GM18520 (cell line): Measurements from ENCODE around the gene TOLLIP.

ENCODE experiments used
- ATAC-seq: cut with Tn5 transposase; IDR thresholded peaks from one replicate; pipeline ENCODE4 v1.9.1; 2021; ENCODE audit not compliant: unreplicated experiment

TOLLIP gene

DNA sequence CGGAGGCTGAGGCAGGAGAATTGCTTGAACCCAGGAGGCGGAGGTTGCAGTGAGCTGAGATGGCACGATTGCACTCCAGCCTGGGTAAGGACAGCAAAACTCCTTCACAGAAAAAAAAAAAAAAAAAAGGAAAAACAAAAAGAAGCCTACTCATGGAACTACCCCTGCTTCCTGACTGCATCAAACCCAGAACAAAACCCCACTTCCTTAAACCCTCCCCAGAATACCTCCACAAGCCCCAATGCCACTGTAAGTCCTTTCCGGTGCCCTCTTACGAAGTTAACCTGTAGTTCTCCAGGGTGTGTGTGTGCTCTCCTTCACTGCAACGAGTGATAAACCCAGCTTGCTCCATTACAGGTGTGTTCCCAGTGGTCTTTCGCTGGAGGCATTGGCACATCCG is 8.6 kb upstream of the TOLLIP start:
- no peak for ATAC-seq

DNA sequence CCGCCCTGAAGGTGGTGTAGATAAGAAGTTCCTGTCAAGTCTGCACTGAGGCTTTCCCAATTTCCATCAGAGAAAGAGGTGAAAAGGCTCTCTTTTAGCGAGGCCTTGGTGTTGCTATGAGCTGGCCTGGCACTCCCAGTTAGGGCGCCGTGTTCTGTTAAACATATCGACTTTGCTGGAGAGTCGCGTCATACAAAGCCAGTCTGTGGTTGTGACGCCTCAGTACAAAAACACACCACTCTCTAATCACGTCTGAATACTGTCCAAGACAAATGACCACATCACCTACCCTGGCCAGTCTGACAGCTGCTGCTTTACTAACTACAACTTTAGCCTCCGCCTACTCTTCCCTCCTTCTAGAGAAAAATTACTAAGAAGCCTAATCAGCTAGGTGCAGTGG is 8.0 kb upstream of the TOLLIP start:
- no peak for ATAC-seq

DNA sequence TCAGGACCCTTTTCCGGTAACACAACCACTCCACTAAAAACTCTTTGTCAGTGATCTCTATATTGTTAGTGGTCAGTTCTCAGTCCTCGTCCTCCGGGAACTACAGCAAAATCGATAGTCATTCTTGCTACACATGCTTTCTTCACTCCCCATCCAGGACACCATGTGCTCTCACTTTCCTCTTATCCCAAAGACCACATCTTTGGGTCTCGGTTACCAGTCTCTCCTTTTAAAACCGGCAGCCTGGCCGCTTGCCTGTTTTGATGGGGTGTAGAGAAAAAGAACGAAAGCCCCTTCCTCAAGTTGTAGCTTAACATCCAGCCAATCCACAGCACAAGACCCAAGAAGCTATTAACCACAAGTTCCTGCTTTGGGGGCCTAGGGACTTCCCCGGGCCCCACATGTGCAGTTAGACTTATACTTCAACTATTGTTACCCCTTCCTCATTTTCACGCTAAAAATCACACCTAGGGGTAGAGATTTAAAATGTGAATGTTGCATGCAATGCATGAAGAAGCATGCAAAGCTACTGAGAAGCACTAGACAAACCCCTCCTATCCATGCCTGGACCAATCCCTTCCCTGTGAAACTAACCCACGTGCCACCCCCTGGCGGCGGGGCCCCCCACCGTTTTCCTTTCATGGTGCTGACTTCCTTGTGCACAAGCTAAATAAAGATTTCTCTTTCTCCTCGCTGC is 1.5 kb upstream of the TOLLIP start:
- ATAC-seq: no peak

DNA sequence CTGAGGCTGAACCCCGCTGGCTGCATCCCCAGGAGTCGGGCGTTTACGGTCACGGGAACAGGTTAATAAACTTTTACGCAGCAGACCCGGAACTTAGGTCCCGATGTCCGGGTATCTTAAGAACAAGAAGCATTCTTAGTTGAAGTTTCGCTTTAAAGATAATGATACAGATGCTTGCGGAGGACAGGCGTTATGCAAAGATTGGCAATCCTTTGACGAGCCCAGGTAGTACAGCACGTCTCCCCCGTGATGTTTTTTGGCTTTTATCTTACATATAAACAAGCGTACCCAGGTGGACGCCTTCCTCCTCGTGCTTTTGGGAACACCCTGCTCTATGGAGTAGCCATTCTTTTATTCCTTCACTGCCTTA is 871 bp upstream of the TOLLIP start:
- ATAC-seq: no peak

DNA sequence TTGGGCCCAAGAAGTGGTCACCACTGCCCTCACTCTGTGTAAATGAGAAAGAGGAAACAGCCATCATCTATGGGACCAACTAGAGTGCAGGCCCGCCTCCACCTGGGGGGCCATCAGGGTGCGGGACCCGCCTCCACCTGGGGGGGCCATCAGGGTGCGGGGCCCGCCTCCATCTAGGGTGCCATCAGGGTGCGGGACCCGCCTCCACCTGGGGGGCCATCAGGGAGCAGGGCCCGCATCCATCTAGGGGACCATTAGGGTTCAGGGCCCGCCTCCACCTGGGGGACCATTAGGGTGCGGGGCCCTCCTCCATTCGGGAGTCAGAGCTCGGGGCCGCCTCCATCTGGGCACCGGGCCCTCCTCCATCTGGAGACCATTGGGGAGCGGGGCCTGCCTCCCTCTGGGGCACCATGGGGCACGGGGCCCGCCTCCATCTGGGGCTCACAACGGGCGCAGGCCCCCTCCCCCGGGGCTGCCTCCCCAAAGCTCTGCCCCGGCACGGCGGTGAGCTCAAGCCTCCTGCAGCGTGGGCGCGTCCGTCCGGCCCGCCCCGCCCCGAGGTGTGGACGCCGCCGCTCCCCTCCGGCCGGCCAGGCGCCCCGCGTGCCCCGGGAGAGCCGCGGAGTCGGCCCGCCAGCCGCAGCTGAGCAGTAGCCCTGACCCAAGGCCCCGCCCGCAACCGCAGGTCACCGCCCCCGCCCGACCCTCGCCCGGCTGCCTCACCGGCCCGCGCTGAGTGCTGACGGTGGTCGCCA is 512 bp downstream of the TOLLIP start:
- ATAC-seq: peak; percentile 32

DNA sequence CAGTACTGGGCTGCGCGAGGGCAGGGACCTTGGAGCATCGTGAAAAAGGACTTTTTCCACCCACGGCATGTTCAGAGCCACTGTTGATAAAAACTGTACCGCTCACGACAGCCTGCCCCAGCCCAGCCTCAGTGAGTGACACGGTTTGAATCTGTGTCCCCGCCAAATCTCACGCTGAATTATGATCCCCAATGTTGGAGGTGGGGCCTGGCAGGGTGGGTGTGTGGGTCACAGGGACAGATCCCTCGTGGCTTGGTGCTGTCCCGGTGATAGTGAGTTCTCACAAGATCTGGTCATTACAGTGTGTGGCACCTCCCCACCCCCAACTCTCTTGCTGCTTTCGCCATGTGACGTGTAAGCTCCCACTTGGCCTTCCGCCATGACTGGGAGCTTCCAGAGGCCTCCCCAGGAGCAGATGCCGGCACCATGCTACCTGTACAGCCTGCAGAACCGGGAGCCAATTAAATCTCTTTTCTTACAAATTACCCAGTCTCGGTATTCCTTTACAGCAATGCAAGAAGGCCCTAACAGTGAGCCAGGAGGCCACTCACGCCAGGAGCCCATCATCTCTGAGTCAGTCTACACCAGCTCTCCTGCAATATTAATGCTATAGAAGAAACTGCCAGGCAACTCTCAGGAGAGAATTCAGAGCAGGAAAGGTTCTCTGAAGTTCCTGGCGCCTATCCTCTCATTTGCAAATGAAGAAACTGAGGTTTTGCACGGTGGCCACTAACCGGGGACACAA is 1.3 kb downstream of the TOLLIP start:
- ATAC-seq: no peak

DNA sequence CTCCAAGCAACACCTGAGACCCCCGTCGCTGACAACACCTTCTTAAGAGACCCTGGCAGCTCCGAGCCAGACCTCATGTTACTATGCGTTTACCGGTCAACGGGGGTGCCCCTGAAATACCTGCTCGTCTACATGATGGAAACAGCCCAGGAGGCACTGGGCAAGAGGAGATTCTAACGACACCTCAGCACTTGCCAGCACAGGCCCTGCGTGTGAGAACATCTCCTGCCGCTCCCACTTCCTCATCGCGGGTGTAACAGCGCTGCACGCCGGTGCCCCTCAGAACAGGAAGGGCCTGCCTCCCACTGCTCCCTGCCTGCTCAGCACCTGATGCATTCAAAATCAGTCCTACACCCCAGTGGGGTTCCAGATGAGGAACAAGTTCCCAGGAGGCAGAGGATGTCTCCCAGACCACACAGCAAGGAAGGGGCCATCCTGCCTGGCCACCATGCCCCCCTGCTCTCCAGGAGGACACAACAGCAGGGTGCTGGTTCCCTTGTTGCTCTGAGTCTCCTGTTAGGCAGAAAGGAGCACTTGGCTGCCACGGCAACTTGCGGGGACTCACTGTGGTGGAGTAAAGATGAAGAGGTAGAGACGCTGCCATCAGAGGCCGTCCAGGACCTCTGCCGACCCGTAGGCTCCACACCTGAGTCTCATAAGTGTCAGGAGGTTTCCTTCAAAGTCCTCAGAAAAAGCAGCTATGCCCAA is 2.1 kb downstream of the TOLLIP start:
- ATAC-seq: no peak

DNA sequence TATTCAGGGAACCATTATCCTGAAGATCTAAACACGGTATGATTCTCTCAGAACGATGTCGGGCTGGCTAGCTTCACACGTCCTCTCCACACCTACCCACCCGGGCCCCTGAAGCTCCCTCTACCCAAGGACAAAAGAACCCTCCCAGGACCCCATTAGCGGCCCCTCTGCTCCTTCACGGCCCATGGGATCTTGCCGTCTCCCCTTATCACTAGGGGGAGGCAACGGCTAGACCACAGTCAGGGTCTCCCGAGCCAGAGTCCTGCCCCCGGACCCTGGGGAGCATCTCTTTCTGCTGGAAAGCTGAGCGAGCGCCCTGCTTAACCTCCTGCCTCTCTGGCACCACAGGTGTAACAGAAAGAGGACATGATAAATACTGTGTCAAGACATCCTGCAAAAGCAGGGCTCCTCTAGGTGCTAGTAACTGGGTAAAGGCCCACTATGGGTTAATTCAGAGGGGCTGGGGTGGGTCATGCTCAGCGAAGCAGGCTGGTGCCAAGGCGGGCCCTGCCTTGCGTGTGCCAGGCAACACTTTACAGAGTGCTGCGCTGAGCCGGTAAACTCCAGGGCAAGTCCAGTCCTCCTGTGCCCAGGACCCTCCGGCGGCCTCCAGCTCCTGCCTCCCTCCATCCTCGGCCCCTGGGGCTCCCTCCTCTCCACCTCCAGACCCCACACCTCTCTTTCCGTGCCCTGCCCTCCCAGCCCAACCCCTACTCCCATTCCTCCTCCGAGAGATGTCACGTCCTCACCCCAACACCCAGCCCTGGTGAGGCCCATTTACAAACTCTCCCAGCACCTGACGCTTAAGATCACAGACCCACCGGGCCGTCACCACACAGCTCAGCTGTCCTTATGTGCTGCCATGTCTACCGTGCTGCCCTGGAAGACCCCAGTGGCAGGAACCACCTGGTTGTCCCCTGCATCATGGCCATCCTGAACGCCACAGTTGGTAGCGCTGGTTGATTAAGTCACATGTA is 3.0 kb downstream of the TOLLIP start:
- ATAC-seq: no peak

DNA sequence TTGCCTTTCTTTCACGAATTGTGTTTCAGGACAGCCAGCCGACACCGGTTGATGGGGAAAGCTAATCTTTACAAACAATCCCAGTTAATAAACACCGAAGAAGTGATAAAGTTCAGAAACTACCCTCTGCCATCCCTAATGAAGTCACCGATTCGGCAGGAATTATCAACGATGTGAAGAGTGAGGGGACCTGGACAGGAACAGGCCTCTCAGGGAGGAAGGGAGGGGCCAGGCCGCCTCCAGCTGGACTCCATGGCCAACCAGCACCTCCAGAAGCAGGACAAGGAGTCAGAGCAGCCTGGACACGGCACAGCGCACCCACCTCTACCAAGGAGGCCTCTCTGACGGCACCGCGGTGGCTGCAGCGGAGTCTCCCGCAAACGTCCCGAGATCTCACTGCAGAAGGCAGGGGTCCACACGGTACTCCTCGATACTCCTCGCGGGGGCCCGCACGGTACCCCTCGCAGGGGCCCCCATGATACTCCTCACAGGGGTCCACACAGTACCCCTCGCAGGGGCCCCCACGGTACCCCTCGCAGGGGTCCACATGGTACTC is 3.9 kb downstream of the TOLLIP start:
- ATAC-seq: no peak

DNA sequence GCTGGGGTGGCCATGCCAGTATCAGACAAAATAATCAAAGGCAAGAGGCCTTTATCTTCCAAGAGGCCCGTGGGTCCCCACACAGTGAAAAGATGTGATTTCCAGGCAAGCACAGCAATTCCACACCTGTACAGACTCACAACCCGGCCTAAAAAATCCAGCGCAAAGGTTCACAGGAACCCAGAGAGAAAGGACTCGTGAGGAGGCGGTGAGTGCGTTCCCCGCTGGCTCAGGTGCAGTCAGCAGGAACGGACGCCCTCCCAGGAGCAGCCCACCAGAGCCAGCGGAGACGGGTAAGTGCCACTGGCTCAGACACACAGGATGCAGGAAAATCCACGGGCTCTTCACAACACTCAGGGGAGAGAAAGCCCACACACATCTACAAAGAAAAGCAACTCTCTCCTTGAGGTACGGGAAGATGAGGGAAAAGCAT is 4.4 kb downstream of the TOLLIP start:
- no peak for ATAC-seq

DNA sequence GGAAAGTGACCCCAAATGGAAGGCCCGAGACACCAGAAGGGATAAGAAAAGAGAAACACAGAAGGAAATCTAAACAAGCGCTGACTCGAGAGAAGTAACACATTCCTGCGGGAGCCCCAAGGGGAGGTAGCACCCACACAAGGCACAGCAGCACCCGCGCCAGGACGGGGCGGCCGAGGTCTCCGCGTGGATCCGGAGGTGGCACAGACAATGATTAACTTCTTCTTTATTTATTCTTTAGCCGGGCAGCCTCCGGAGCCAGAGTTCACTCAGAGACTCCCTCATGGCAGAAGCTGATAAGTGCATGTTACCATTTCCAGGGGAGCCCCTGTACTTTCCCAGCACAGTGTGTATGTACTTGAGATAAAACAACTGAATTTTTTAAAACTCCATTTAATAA is 5.1 kb downstream of the TOLLIP start:
- ATAC-seq: no peak

DNA sequence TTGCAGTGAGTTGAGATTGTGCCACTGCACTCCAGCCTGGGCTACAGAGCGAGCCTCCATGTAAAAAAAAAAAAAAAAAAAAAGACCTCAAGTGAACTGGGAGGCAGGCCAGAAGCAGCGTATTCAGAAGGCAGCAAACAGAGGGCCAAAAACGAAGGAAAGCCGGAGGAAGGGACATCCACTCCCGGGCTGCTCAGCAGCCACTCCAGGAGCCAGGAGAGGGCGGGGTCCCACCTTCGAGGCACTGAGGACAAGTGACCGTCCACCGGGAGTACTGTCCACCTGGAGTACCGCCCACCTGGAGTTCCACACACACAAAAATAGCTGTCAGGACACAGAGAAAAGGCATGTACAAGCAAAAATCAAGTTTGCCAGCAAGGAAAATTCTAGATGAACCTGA is 5.5 kb downstream of the TOLLIP start:
- ATAC-seq: no peak

DNA sequence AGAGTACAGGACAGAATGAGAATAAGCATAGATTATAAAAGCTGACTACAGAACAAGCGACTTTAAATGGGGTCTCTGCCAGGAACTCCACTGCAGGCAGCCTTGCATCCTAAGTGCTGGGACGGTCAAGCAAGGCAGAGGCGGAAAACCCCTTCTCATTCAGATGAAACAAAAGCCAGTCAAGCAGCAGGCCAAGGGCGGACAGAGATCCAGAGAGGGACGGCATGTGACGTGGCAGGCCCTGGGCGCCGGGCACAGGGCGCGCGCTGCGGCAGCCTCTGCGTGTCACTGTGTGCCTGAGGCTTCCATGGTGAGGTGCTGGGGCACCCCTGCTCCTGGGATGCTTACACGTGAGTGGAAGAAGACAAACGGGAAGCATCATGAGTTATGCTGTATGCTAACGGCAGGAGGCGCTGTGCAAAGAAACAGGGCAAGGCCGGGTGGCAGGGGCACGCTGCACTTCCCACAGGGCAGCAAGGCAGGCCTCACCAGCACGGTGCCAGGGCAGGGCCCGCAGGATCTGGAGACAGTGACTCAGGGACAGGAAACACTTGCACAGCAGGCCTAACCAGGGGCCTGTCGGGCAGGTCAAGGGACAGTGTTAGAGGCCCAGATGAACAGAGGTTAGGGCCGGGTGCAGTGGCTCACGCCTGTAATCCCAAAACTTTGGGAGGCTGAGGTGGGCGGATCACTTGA is 6.2 kb downstream of the TOLLIP start:
- ATAC-seq: no peak

DNA sequence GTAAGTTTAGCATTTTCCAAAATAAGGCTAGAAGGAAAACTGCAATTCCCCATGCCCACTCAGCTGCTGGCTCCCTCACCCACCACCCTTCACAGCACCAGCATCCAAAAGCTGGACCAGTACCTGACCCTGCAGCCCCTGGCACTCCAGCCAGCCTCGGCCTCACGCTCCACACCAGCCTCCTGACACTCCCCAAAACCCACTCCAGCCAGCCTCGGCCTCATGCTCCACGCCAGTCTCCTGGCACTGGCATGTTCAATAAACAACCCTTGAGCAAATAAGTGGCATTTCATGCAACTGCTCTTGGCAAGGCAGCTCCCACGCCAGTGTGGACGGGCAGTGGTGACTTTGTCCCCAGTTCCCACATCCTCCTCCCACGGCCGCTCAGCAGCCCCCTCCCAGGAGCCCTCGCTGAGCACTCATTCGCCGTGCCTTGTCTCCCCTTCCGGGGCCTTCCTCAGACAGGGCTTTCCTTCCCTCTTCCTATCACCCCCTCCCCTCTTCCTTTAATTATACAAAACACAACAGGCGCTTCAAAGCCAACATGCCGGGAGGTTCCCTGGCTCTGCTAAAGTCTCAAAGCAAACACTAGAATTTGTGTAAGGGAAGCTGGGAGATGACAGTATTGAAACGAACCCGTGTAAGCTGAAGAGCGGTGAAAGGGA is 6.8 kb downstream of the TOLLIP start:
- no peak for ATAC-seq

DNA sequence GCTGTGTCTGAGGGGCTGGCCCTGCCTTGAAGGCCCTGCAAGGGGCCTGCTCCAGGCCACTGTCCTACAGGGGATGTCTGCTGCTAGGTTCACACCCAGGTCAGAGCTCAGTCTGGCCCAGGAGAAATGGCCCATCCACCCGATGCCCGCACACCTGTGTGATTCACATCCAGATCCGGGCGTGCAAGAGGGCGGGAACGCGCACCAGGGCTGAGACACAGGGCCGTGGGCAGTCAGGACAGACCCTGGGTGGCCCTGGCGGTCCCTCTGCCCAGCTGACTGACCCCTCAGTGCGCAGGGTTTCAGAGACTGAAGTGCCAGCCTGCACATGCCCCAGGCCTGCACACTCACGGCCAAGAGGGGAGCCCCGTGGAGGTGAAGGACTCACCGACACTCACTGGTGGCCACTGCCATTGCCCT is 7.4 kb downstream of the TOLLIP start:
- ATAC-seq: no peak

DNA sequence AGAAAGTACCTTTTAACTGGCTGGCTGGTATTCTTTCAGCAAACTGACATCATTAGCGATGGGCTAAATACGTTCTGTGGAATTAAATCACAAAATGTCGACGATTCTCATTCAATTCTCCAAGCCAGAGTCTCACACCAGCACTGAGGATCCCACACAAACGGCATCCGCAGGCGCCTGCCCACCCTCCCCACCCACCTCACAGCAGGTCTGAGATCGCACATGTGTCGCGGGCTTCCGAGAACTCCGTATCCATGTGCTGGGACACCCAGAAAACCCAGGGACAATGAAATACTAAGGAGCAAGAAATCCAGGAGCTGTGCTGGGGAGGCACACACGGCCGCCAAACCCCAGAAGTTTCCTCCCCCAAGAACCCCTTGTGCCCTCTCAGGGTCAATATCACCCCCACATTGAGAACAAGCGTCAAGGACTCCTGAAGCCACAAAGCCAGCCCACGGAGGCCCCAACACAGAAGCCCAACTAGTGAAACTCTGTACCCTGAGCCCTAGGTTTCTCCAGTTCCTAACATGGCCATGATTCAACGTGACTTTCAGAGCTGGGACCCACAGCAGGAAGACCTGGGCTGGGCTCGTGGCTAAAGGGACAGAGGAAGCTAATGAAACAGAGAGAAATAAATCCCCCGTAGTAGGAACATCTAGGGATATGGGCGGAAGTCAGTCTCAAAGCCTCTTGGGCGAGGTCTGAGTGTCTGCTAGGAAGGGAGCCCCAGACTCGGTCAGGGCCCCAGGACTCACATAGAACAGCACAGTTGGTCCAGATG is 8.0 kb downstream of the TOLLIP start:
- no peak for ATAC-seq

DNA sequence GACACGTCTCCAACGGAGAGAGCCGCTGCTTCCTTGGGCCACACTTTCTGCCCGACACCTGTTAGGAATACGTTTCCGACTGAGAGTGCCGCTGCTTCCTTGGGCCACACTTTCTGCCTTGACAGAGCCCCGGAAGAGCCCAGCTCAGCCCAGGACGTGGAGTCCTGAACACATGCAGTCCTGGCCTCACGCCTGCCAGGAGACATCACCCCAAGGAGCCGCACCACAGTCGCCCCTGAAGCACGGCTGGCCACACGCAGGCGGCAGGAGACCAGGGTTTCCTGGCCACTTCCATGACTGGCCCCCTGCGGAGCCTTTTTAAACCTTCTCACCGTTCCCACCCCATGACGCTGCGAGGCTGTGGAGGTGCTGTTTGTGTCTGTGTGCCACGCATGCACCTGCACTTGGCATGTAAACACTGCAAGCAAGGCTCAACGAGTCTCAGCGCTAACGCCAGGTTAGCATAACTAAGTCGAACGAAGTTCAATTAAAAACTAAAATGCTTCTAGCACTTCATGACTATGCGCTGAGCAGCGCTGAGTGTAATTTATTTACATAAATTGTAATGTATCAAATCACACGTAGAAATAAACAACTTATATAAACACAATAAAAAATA is 8.8 kb downstream of the TOLLIP start:
- no peak for ATAC-seq

DNA sequence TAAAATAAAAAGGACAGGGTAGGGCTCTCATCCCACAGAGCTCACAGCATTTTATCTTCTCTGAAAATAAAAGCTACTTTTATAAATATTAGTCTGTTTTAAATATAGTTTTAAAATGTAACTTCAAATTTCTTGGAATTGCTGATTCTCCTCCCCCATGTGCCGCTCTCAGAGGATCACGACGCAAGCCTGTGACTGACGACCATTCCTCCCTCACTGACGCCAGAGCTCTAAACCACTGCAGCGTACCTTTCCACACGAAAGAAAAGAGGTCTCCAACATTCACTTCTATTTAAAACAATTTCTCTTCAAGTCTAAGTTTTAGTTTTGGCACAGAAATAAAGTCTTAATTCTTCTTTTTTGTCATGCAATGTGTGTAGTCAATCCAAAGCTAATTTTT is 9.3 kb downstream of the TOLLIP start:
- ATAC-seq: no peak
